Measurements from ENCODE around the gene CEMIP.
A peak's percentile ranks its signal among the peaks of the same experiment; 100 is the strongest.

CEMIP gene

DNA sequence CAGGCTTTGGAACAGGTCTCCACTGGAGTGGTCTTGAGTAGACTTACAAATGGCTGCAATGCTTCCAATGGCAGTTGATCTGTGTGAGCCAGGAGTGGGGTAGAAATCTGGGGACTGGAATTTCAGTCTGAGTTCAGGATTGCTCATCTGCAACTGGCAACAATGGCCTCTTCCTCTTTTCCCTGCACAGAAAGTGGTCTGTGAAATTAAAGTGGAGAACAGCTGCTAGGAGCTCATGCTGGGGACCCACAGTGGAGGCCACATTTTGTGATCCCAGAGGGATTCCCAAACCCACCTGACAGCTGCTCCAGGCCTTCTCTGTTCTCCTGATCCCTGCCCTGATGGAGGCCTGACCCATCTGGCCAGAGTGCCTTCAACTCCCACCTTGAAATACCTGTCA is 49.6 kb downstream of the CEMIP start:
- Histone ChIP-seq H3K9me3 (replicated peaks in 1 of 11) (no peaks in the 10 kb centered on the region), H3K36me3 (no peaks in the 10 kb centered on the region), H3K4me3 (no peak overlapping the region), H3K27me3 (no peaks in the 10 kb centered on the region), H3K4me1 (peaks cover 31 to 100% (median 80%) of the 10 kb centered on the region in 10 experiments), H3K9ac (no peak overlapping the region), H3K27ac (no peak overlapping the region; a peak in 1 of 22 replicates), H3K4me2 (peak overlapping the region; percentile 22 to 91 (median 59)), H4K20me1 (no peaks in the 10 kb centered on the region)
- no peak for TF ChIP-seq Cebpa-rat (IDR thresholded peaks at IDR 0.05)

DNA sequence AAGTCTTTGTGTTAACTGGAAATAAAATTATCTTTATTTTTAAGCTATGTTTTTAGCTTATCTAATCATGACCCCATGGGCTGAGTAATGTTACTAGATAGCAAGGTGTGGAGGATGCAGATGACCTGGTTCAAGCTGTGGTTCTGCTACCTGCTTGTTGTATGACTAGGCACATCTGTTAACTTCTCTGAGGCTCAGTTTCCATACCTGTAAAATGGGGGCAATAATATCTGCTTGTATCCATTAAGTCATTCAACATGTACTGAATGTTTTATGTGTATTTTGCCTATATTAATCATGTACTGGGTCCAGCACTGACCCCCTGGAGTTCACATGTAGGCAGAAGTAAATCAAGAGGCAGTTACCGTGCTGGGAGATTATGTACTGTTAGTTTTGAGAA is 51.5 kb downstream of the CEMIP start:
- Histone ChIP-seq H3K27me3 (no peaks in the 10 kb centered on the region), H3K4me1 (peaks cover 32 to 100% (median 81%) of the 10 kb centered on the region in 10 experiments), H3K36me3 (no peaks in the 10 kb centered on the region), H3K9ac (no peak overlapping the region), H3K4me2 (peak overlapping the region in 9 of 11 experiments; percentile 50 to 91 (median 68); a peak in 15 of 22 replicates), H4K20me1 (no peaks in the 10 kb centered on the region), H3K4me3 (no peak overlapping the region), H3K27ac (peak overlapping the region in 3 of 11 experiments; percentile 4 to 20 (median 16); a peak in 3 of 22 replicates), H3K9me3 (replicated peaks in 1 of 11) (no peaks in the 10 kb centered on the region)
- TF ChIP-seq Cebpa-rat (IDR thresholded peaks at IDR 0.05), result no peak

DNA sequence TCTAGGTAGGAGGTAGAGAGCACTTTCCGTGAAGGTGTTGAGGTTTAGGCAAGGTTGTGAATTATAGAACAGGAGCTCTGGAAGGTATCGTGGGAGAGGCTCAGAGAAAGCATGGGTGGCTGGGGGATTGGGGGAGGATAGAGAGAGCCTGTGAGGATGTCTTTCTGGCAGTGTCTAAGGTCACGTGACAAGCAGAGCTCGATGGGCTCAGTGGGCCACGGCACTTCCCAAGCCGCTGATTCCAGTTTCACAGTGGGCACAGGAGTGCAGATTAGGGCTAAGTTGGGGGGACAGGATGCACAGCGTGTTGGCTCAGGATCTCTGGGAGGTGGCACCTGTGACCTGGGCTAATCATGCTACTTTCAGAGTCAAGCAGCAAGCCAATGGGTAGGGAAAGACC is 52.0 kb downstream of the CEMIP start:
- H3K4me2 ChIP-seq, result peak overlapping the region in 9 of 11 experiments; percentile 45 to 91 (median 68); a peak in 17 of 22 replicates
- H3K9me3 ChIP-seq (replicated peaks in 1 of 11), result no peaks in the 10 kb centered on the region
- no peak overlapping the region for H3K4me3 ChIP-seq
- H3K27me3 ChIP-seq, result no peaks in the 10 kb centered on the region
- H3K36me3 ChIP-seq, result no peaks in the 10 kb centered on the region
- H3K27ac ChIP-seq, result peak overlapping the region in 4 of 11 experiments; percentile 3 to 33 (median 6); a peak in 2 of 22 replicates
- no peak overlapping the region for H3K9ac ChIP-seq
- TF ChIP-seq Cebpa-rat (IDR thresholded peaks at IDR 0.05), result no peak
- H3K4me1 ChIP-seq, result peaks cover 37 to 100% (median 83%) of the 10 kb centered on the region in 10 experiments
- no peaks in the 10 kb centered on the region for H4K20me1 ChIP-seq

DNA sequence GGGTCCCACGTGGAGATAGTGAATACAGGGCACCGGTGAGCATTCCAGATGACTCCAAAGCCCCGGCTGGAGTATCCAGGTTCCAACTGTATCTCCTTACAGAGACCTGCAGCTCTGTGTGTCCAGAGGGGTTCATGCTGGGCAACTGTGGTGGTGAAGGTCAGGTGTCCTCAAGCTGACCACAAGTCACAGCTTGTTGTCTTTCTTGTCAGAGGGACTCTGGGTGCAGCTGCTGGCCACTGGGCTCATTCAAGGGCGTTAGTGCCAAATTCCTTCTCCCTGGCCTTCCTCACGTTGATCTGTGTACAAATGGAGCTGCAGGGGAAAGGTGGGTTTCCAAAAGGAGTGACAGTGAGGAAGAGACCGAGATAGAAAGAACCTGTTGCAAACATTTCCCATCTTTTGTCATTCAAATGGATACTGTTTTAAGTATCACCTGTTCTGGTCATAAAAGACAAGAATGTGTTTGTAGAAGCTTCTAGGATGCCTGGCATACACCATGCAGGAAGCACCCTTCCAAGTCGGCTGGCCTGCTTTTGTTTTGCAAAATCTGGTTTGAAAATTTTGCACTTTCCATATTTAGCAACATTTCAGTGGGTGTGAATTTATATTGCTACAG is 52.5 kb downstream of the CEMIP start:
- peak overlapping the region in 10 of 11 experiments; percentile 23 to 91 (median 66); a peak in 20 of 22 replicates for H3K4me2 ChIP-seq

DNA sequence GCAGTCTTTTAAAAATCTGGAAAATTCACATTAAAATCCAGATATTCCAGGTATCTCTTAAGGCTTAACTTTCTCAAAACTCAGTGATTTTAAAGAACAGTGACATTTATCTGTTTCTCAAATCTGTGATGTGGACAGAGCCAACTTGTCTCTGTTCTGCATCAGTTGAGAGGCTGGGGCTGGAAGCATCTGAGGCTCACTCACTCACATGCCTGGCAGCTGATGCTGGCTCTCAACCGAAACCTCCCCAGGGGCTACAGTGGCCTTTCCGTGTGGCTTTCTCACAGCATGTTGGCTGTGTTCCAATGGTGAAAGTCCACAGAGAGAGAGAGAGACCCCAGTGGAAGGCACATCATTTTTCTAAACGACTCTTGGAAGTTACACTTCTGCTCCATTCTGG is 53.5 kb downstream of the CEMIP start:
- Histone ChIP-seq H3K9me3 (replicated peaks in 1 of 11) (no peaks in the 10 kb centered on the region), H3K4me2 (peak overlapping the region in 10 of 11 experiments; percentile 17 to 91 (median 66); a peak in 18 of 22 replicates), H3K36me3 (no peaks in the 10 kb centered on the region), H3K27ac (peak overlapping the region in 4 of 11 experiments; percentile 15 to 43 (median 28); a peak in 6 of 22 replicates), H4K20me1 (no peaks in the 10 kb centered on the region), H3K9ac (peak overlapping the region in 1 of 11 experiments; percentile 40; a peak in 2 of 22 replicates), H3K4me1 (peaks cover 39 to 100% (median 97%) of the 10 kb centered on the region in 10 experiments), H3K4me3 (no peak overlapping the region), H3K27me3 (no peaks in the 10 kb centered on the region)
- TF ChIP-seq Cebpa-rat (IDR thresholded peaks at IDR 0.05), result no peak

More for the DNA sequence above, 52.5 kb downstream of the CEMIP start:
- H3K9ac ChIP-seq, result no peak overlapping the region
- H3K27me3 ChIP-seq, result no peaks in the 10 kb centered on the region
- no peak for TF ChIP-seq Cebpa-rat (IDR thresholded peaks at IDR 0.05)
- H3K4me1 ChIP-seq, result peaks cover 39 to 100% (median 89%) of the 10 kb centered on the region in 10 experiments
- no peak overlapping the region for H3K4me3 ChIP-seq
- 0 out of 22 replicates have a peak overlapping the region, but pooled peaks of 5 of the 11 experiments have one; percentile 3 to 43 (median 9) for H3K27ac ChIP-seq
- H4K20me1 ChIP-seq, result no peaks in the 10 kb centered on the region
- H3K36me3 ChIP-seq, result no peaks in the 10 kb centered on the region
- H3K9me3 ChIP-seq (replicated peaks in 1 of 11), result no peaks in the 10 kb centered on the region

DNA sequence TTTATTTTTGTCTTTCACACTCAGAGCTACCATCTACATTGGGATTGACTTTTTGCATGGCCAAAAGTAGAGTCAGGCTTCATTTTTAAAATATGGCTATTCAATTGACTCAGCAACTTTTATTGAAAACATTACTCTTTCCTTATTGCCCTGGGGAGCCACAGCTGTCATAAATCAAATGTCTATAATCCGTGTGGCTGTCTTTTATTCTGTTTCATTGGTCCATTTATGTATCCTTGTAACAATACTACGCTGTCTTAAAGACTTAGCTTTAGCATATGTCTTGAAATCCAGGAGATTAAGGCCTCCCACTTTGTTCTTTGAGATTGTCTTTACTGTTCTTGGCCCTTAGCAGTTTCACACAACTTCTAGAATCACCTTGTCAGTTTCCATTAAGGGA is 55.2 kb downstream of the CEMIP start:
- Histone ChIP-seq H3K27me3 (no peaks in the 10 kb centered on the region), H3K4me1 (peaks cover 25 to 100% (median 92%) of the 10 kb centered on the region in 10 experiments), H3K36me3 (no peaks in the 10 kb centered on the region), H3K9ac (no peak overlapping the region), H4K20me1 (no peaks in the 10 kb centered on the region), H3K27ac (no peak overlapping the region; a peak in 1 of 22 replicates), H3K9me3 (replicated peaks in 1 of 11) (no peaks in the 10 kb centered on the region), H3K4me3 (no peak overlapping the region), H3K4me2 (peak overlapping the region in 6 of 11 experiments; percentile 62 to 91 (median 76); a peak in 9 of 22 replicates)
- no peak for TF ChIP-seq Cebpa-rat (IDR thresholded peaks at IDR 0.05)

DNA sequence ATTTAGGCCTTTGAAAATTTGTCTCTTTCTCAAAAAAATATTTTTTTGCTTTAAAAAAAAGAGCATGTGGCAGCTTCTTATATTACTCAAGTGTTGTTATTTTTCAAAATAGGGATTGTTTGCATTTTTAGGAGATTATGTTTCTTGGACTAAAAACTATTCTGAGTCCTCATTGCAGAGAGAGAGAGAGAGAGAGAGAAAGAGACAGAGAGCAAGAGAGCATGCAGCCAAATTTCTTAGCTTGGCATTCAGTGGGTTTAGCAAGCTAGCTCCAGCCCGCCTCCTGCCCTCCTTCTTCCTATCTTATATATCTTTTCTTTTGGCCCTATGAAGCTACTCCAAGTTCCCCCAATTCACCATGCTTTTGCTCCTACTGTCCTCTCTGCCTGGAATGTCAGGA is 55.7 kb downstream of the CEMIP start:
- no peak for TF ChIP-seq Cebpa-rat (IDR thresholded peaks at IDR 0.05)
- H3K4me2 ChIP-seq, result peak overlapping the region in 8 of 11 experiments; percentile 45 to 91 (median 67); a peak in 16 of 22 replicates
- H3K9ac ChIP-seq, result no peak overlapping the region
- peak overlapping the region in 2 of 11 experiments; percentile 37 to 58; a peak in 3 of 22 replicates for H3K27ac ChIP-seq
- no peaks in the 10 kb centered on the region for H3K36me3 ChIP-seq
- H3K27me3 ChIP-seq, result no peaks in the 10 kb centered on the region
- H4K20me1 ChIP-seq, result no peaks in the 10 kb centered on the region
- peaks cover 20 to 100% (median 89%) of the 10 kb centered on the region in 10 experiments for H3K4me1 ChIP-seq
- H3K9me3 ChIP-seq (replicated peaks in 1 of 11), result no peaks in the 10 kb centered on the region
- H3K4me3 ChIP-seq, result no peak overlapping the region

DNA sequence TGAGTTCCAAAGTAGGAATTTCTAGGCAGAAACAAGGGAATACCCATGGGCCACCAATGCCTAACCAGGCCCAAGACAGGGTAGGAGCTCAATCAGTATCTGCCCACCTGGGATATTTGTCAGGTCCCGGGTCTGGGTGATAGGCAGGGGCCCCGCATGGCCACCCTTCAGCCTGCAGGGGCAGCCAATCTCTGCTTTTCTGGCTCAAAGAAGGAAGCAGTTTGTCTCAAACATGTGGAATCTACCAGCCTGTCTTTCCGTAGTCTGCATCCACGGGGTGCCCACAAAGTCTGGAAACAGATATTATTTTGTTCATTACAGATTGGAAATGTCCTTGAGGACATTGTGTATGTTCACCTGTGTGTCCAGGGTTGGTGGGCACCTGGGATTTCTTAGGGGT is 56.2 kb downstream of the CEMIP start:
- H3K4me1 ChIP-seq, result peaks cover 16 to 100% (median 85%) of the 10 kb centered on the region in 10 experiments
- H3K4me3 ChIP-seq, result no peak overlapping the region
- H3K27ac ChIP-seq, result peak overlapping the region in 5 of 11 experiments; percentile 8 to 58 (median 16); a peak in 5 of 22 replicates
- no peak overlapping the region for H3K9ac ChIP-seq
- H3K4me2 ChIP-seq, result peak overlapping the region in 9 of 11 experiments; percentile 45 to 91 (median 62); a peak in 16 of 22 replicates
- no peaks in the 10 kb centered on the region for H3K27me3 ChIP-seq
- no peaks in the 10 kb centered on the region for H4K20me1 ChIP-seq
- no peaks in the 10 kb centered on the region for H3K36me3 ChIP-seq
- no peak for TF ChIP-seq Cebpa-rat (IDR thresholded peaks at IDR 0.05)
- H3K9me3 ChIP-seq (replicated peaks in 1 of 11), result no peaks in the 10 kb centered on the region

DNA sequence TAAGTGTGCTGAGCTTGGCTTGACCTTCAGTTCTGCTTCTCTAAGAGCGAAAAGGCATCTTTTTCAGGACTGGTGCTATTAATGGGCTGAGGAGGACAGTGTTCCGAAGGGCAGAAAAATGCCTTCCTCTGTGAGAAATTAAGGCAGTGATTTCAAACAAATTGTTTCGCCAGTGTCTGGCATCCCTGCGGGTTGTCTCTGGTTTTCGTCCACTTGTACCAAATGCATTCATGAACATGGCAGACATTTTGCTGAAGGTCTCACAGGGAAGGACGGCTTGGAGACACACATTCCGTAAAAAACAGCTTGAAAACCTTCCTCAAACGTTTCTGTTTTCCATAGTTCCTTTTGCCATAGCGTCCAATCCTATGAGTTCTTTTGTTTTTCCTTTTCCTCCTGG is 57.1 kb downstream of the CEMIP start:
- Histone ChIP-seq H3K4me2 (peak overlapping the region; percentile 15 to 91 (median 56); a peak in 20 of 22 replicates), H4K20me1 (no peaks in the 10 kb centered on the region), H3K9ac (0 out of 22 replicates have a peak overlapping the region, but pooled peaks of 1 of the 11 experiments have one; percentile 12), H3K27ac (peak overlapping the region in 4 of 11 experiments; percentile 10 to 58 (median 31); a peak in 5 of 22 replicates), H3K9me3 (replicated peaks in 1 of 11) (no peaks in the 10 kb centered on the region), H3K36me3 (no peaks in the 10 kb centered on the region), H3K27me3 (no peaks in the 10 kb centered on the region), H3K4me3 (no peak overlapping the region), H3K4me1 (peaks cover 14 to 99% (median 76%) of the 10 kb centered on the region in 10 experiments)
- no peak for TF ChIP-seq Cebpa-rat (IDR thresholded peaks at IDR 0.05)

All from BLaER1 treated with 17β-estradiol and CSF1 and Interleukin-3, amounts not matched to agents 10 nM and 100 nM (cell line).